Spleen (tissue), 11 donors: ENCODE measurements around the gene LUC7L3. TPM values are rescaled to one million over a fixed set of nuclear protein-coding genes. Genes with fewer than 3 reads are reported as not detected.

Experiments used
- DNase-seq: peaks from one replicate; pipeline ENCODE4 v3.0.0-alpha.2; 2020
- H3K27ac ChIP-seq, 8 donors: fragments of 200-600 bp; sonication (generic) in 7 of 8; 1 replicate in 4 of 8; 2 replicates in 4 of 8; pipeline versions ENCODE4 v1.5.0 to v1.8.0; 2016 to 2021; ENCODE audit warnings: inconsistent platforms in 4 of 8, mild to moderate bottlenecking in 4 of 8, moderate library complexity in 1 of 8
- H3K27me3 ChIP-seq, 7 donors: fragments of 200-600 bp; sonication (generic) in 6 of 7; replicated peaks in 1 of 7; 1 replicate in 4 of 7; 2 replicates in 3 of 7; pipeline versions ENCODE4 v1.5.0 to v1.8.0; 2016 to 2021; ENCODE audit warnings: inconsistent platforms in 3 of 7, mild to moderate bottlenecking in 1 of 7
- H3K36me3 ChIP-seq, 6 donors: fragments of 200-600 bp; sonication (generic) in 5 of 6; 1 replicate in 4 of 6; 2 replicates in 2 of 6; pipeline versions ENCODE4 v1.5.0 to v1.8.0; 2016 to 2021; ENCODE audit warnings: inconsistent platforms in 2 of 6
- H3K4me1 ChIP-seq, 6 donors: fragments of 200-600 bp; sonication (generic) in 5 of 6; 1 replicate in 3 of 6; 2 replicates in 3 of 6; pipeline versions ENCODE4 v1.5.0 to v1.8.0; 2016 to 2021; ENCODE audit warnings: inconsistent platforms in 3 of 6
- H3K4me3 ChIP-seq, 8 donors: fragments of 200-600 bp; sonication (generic) in 7 of 8; 1 replicate in 4 of 8; 2 replicates in 4 of 8; pipeline versions ENCODE4 v1.5.0 to v1.8.0; 2016 to 2021; ENCODE audit warnings: inconsistent platforms in 4 of 8, mild to moderate bottlenecking in 4 of 8, moderate library complexity in 2 of 8
- H3K9me3 ChIP-seq, 8 donors: fragments of 200-600 bp; sonication (generic) in 7 of 8; 1 replicate in 4 of 8; 2 replicates in 4 of 8; pipeline versions ENCODE4 v1.5.0 to v1.8.0; 2016 to 2021; ENCODE audit warnings: inconsistent platforms in 4 of 8
- POLR2A ChIP-seq, 3 donors: fragments of 450-650 bp; IDR thresholded peaks; one replicate each; pipeline ENCODE4 v1.5.1; 2017; ENCODE audit warnings: antibody characterized with exemption in 3 of 3, mild to moderate bottlenecking in 1 of 3
- POLR2AphosphoS5 ChIP-seq, 3 donors: sonication (generic); formaldehyde crosslinking; IDR thresholded peaks; one replicate each; pipeline ENCODE4 v1.5.1; 2017; ENCODE audit warnings: antibody characterized with exemption in 3 of 3
- WGBS, 5 donors: extraction: QIAGEN DNeasy Blood & Tissue Kit in 3 of 5; methylation state at CpG; one replicate each; pipeline versions ENCODE4 v1.1.5 to v1.1.7; 2013 to 2018; 5-methylcytosine and 5-hydroxymethylcytosine counted together
- intact Hi-C: fragments of 100-400 bp; cut with DNase I; formaldehyde crosslinking; loops from one replicate; pipeline ENCODE4 v1.15.0; 2023; ENCODE audit warnings: low total_unique reads
- polyA plus RNA-seq, 3 donors: library from polyadenylated mRNA; stranded (reverse); fragments of 200-250 nt; gene quantifications; one replicate each; pipeline ENCODE4 v1.2.1, GENCODE V29; 2013
- total RNA-seq, 7 donors: library from RNA; depleted of rRNA in 3 of 7; stranded (reverse); fragments of >200 nt in 3 of 7; fragmentation: NEBNext Ultra II Directional in 4 of 7; extraction: Animal tissue kit (Norgen Biotek cat#: 25700) in 4 of 7; gene quantifications; one replicate each; pipeline versions ENCODE4 v1.1.0 to v1.2.1, GENCODE V29; 2016 to 2021
- TF ChIP-seq, protein P1 (sequence below), 11 experiments: fragments of 200-600 bp in 7 of 11; fragments of 450-650 bp in 4 of 11; sonication (generic) in 4 of 11; IDR thresholded peaks in 8 of 11; conservative IDR thresholded peaks in 3 of 11; 1 replicate in 7 of 11; 2 replicates in 4 of 11; pipeline versions ENCODE4 v1.4.0 to v1.8.0; 2016 to 2021; ENCODE audit warnings: antibody characterized with exemption in 11 of 11, inconsistent platforms in 4 of 11, mild to moderate bottlenecking in 1 of 11
- donor health status: healthy with polysubstance abuse.
- donor health status: DM: no; HTN: no; CAD: no; lungs with moderate emphysema.
- donor health status: DM: no; HTN: no; CAD: no.
- donor health status: Bipolar disorder and iron deficiency.
- donor health status: healthy.
- donor health status: DM: no; HTN: no; CAD: no.
- donor health status: DM: yes; HTN: yes; CAD: no.

LUC7L3 gene
- total and polyA plus RNA-seq, 10 donors: 91.2 to 223 (median 143) TPM

DNA sequence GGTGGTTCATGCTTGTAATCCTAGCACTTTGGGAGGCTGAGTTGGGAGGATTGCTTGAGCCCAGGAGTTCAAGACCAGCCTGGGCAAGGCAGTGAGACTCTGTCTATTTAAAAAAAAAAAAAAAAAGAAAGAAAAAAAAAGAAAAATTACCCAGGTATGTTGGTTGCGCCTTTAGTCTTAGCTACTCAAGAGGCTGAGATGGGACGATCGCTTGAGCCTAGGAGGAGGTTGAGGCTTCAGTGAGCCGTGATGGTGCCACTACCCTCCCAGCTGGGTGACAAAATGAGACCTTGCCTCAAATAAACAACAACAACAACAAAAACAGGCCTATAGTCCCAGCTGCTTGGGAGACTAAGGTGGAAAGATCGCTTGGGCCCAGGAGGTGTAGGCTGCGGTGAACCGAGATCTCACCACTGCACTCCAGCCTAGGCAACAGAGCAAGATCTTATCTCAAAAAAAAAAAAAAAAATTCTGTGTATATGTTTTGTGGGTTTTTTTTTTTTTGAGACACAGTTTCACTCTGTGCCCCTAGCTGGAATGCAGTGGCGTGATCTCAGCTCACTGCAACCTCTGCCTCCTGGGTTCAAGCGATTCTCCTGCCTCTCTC is 60.4 kb downstream of the LUC7L3 start:
- H3K4me3 ChIP-seq: no peak overlapping the region
- WGBS, 5 donors: 76 to 86% (median 84%) methylated on average over 9 of the region's 9 CpGs
- no peak for DNase-seq
- H3K27ac ChIP-seq: no peak overlapping the region
- no peaks in the 10 kb centered on the region for H3K9me3 ChIP-seq
- H3K4me1 ChIP-seq: peaks cover 0 to 24% (median 9%) of the 10 kb centered on the region in 6 donors
- intact Hi-C loops: no loop called here
- TF ChIP-seq, protein P1, sequence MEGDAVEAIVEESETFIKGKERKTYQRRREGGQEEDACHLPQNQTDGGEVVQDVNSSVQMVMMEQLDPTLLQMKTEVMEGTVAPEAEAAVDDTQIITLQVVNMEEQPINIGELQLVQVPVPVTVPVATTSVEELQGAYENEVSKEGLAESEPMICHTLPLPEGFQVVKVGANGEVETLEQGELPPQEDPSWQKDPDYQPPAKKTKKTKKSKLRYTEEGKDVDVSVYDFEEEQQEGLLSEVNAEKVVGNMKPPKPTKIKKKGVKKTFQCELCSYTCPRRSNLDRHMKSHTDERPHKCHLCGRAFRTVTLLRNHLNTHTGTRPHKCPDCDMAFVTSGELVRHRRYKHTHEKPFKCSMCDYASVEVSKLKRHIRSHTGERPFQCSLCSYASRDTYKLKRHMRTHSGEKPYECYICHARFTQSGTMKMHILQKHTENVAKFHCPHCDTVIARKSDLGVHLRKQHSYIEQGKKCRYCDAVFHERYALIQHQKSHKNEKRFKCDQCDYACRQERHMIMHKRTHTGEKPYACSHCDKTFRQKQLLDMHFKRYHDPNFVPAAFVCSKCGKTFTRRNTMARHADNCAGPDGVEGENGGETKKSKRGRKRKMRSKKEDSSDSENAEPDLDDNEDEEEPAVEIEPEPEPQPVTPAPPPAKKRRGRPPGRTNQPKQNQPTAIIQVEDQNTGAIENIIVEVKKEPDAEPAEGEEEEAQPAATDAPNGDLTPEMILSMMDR (IDR thresholded peaks at IDR 0.05 in 8 of 11, conservative IDR thresholded peaks at IDR 0.05 in 3 of 11): no peak
- TF ChIP-seq POLR2AphosphoS5 (IDR thresholded peaks at IDR 0.05) (no peak), POLR2A (IDR thresholded peaks at IDR 0.05) (no peak)
- H3K27me3 ChIP-seq: peaks cover 0 to 23% (median 0%) of the 10 kb centered on the region in 7 donors
- H3K36me3 ChIP-seq: no peaks in the 10 kb centered on the region

DNA sequence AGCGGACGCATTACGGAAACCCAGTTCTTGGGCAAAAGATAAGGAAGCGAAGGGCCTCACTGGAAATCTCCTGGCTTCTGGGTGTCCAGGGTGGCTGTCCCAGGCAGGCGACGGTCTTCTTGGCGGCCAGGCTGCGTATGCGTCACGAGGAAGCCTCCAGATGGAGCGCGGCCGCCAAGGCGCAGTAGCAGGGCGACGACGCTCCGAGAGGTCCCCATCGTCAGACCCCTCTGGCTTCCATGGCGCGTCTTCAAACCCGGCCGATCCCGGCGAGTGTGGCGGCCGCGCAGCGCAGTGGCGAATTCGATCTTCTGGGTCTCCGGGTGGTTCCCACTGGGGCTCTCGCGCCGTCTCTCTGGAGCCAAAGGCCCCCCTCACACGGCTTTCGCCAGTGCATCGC is 61.8 kb downstream of the LUC7L3 start:
- Histone ChIP-seq H3K27me3 (peaks cover 0 to 23% (median 0%) of the 10 kb centered on the region in 7 donors), H3K9me3 (no peaks in the 10 kb centered on the region), H3K36me3 (no peaks in the 10 kb centered on the region), H3K27ac (no peak overlapping the region), H3K4me1 (peaks cover 0 to 24% (median 9%) of the 10 kb centered on the region in 6 donors), H3K4me3 (peak overlapping the region in 2 of 8 donors; percentile 21 to 54)
- no peak for DNase-seq
- intact Hi-C loops: no loop called here
- TF ChIP-seq POLR2AphosphoS5 (IDR thresholded peaks at IDR 0.05) (no peak), POLR2A (IDR thresholded peaks at IDR 0.05) (no peak)
- TF ChIP-seq, protein P1 (IDR thresholded peaks at IDR 0.05 in 8 of 11, conservative IDR thresholded peaks at IDR 0.05 in 3 of 11): no peak
- 34 to 81% (median 50%) methylated on average over 33 to 38 of the region's 38 CpGs for WGBS, 5 donors

DNA sequence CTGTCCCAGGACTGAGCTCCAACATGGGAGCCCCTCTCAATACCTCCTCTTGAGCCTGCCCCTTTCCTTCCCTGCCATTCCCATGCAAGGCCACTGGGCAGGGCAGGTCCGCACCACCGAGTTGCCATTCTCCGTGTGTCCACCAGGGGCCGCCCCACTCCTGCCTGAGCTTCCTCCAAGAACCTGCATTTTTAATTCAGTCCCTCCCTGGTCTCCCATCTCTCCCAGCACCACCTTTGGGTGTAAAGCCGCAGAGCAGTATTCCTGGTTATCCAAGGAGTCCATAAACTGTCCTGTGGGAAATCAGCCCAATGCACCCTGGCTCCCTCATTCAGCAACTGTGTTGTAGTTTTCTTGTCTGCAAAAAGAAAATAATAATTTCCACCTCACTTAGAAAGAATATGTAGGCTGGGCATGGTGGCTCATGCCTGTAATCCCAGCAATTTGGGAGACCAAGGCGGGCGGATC is 63.8 kb downstream of the LUC7L3 start:
- intact Hi-C loops: loop anchor here (2.0 kb wide), 1 partner anchor 58 kb away; no protein-coding TSS in a partner anchor
- Histone ChIP-seq H3K4me1 (peaks cover 0 to 24% (median 9%) of the 10 kb centered on the region in 6 donors), H3K9me3 (no peaks in the 10 kb centered on the region), H3K4me3 (no peak overlapping the region), H3K27me3 (peaks cover 0 to 23% (median 0%) of the 10 kb centered on the region in 7 donors), H3K36me3 (no peaks in the 10 kb centered on the region), H3K27ac (no peak overlapping the region)
- peak in 1 of 3 donors; percentile 51 for TF ChIP-seq POLR2AphosphoS5 (IDR thresholded peaks at IDR 0.05)
- TF ChIP-seq, protein P1 (IDR thresholded peaks at IDR 0.05 in 8 of 11, conservative IDR thresholded peaks at IDR 0.05 in 3 of 11): peak; percentile 92 to 99 (median 98)
- no peak for TF ChIP-seq POLR2A (IDR thresholded peaks at IDR 0.05)
- WGBS, 5 donors: 16 to 31% (median 23%) methylated on average over 7 of the region's 7 CpGs
- DNase-seq: peak; percentile 95

DNA sequence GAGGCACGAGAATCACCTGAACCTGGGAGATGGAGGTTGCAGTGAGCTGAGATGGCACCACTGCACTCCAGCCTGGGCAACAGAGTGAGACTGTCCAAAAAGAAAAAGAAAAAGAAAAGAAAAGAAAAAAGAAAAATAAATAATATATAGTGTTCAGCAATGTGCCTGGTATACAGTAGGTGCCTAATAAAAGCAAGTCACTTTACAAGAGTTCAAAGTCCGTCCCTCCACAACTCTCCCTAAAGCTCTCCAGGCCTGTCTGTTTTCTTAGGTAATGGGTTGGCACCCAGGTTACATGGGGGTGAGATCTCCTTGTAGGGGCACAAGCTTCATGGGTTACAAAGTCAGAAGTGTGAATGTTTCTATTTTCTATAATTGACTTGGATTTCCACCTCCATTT is 64.5 kb downstream of the LUC7L3 start:
- 85 to 100% (median 91%) methylated on average over 2 of the region's 2 CpGs for WGBS, 5 donors
- no peaks in the 10 kb centered on the region for H3K9me3 ChIP-seq
- intact Hi-C loops: loop anchor here (2.0 kb wide), 1 partner anchor 57 kb away; no protein-coding TSS in a partner anchor

More for the DNA sequence above, 64.5 kb downstream of the LUC7L3 start:
- H3K36me3 ChIP-seq: no peaks in the 10 kb centered on the region
- H3K27me3 ChIP-seq: peaks cover 0 to 23% (median 0%) of the 10 kb centered on the region in 7 donors
- TF ChIP-seq, protein P1 (IDR thresholded peaks at IDR 0.05 in 8 of 11, conservative IDR thresholded peaks at IDR 0.05 in 3 of 11): no peak
- TF ChIP-seq POLR2AphosphoS5 (IDR thresholded peaks at IDR 0.05) (no peak), POLR2A (IDR thresholded peaks at IDR 0.05) (no peak)
- DNase-seq: no peak
- no peak overlapping the region for H3K27ac ChIP-seq
- no peak overlapping the region for H3K4me3 ChIP-seq
- peaks cover 0 to 24% (median 9%) of the 10 kb centered on the region in 6 donors for H3K4me1 ChIP-seq
